Aorta (tissue), 5 donors: ENCODE data around the gene PXMP4. TPM values are rescaled to one million over a fixed set of nuclear protein-coding genes. Genes with fewer than 3 reads are reported as not detected.

Experiments used
- ATAC-seq: fragments of 200-7000 bp; cut with Tn5 transposase; one replicate; pipeline ENCODE4 v1.9.1; 2022; ENCODE audit warnings: moderate library complexity; ENCODE audit not compliant: low FRiP score
- DNase-seq, 2 donors: peaks; one replicate each; pipeline ENCODE4 v3.0.0-alpha.2; 2020
- H3K27ac ChIP-seq, 2 donors: one replicate each; pipeline ENCODE4 v1.5.1; 2013; ENCODE audit warnings: low read length in 2 of 2, mild to moderate bottlenecking in 2 of 2, moderate library complexity in 2 of 2, control low read depth in 1 of 2, inconsistent platforms in 1 of 2, low read depth in 1 of 2
- H3K27me3 ChIP-seq, 2 donors: one replicate each; pipeline ENCODE4 v1.6.1; 2013; ENCODE audit warnings: control low read depth in 1 of 2, low read length in 1 of 2, mild to moderate bottlenecking in 1 of 2, moderate library complexity in 1 of 2; ENCODE audit not compliant: insufficient read depth in 2 of 2, control insufficient read depth in 1 of 2
- H3K36me3 ChIP-seq, 2 donors: one replicate each; pipeline ENCODE4 v1.6.1; 2013; ENCODE audit warnings: control low read depth in 1 of 2, low read length in 1 of 2, mild to moderate bottlenecking in 1 of 2; ENCODE audit not compliant: insufficient read depth in 2 of 2, control insufficient read depth in 1 of 2
- H3K4me1 ChIP-seq, 2 donors: one replicate each; pipeline ENCODE4 v1.6.1; 2013; ENCODE audit warnings: low read length in 2 of 2, control low read depth in 1 of 2, mild to moderate bottlenecking in 1 of 2, moderate library complexity in 1 of 2; ENCODE audit not compliant: insufficient read depth in 2 of 2, control insufficient read depth in 1 of 2
- H3K4me3 ChIP-seq, 2 donors: one replicate each; pipeline ENCODE4 v1.5.1; 2013; ENCODE audit warnings: low read length in 2 of 2, control low read depth in 1 of 2, mild to moderate bottlenecking in 1 of 2
- H3K9me3 ChIP-seq: one replicate; pipeline ENCODE4 v1.6.1; 2013; ENCODE audit warnings: mild to moderate bottlenecking, low read length; ENCODE audit not compliant: control insufficient read depth
- WGBS, 2 donors: extraction: QIAGEN DNeasy Blood & Tissue Kit; methylation state at CpG; one replicate each; pipeline ENCODE4 v1.1.7; 2013; 5-methylcytosine and 5-hydroxymethylcytosine counted together
- intact Hi-C, 2 donors: fragments of 100-400 bp; cut with DNase I; formaldehyde crosslinking; loops; one replicate each; pipeline versions ENCODE4 v1.14.2 to v1.15.0; 2022
- polyA plus RNA-seq, 2 donors: library from polyadenylated mRNA; stranded (reverse); fragments of 200-250 nt; gene quantifications; one replicate each; pipeline ENCODE4 v1.2.3, GENCODE V29; 2013
- total RNA-seq, 2 donors: library from RNA; stranded (reverse); fragmentation: NEBNext Ultra II Directional; extraction: Animal tissue kit (Norgen Biotek cat#: 25700); gene quantifications; one replicate each; pipeline ENCODE4 v1.2.1, GENCODE V29; 2021
- donor health status: healthy with polysubstance abuse.
- donor health status: Bipolar disorder and iron deficiency.
- donor health status: DM: no; HTN: no; CAD: no.
- donor health status: DM: no; HTN: no; CAD: no.
- donor health status: DM: yes; HTN: yes; CAD: no.

PXMP4 gene
- total and polyA plus RNA-seq, 4 donors = 1.5 to 7.5 (median 4.7) TPM

GRCh38 chr20:33653900-33654596 lies 66.1 kb downstream of the PXMP4 start:
- H3K4me3 ChIP-seq = no peak overlapping the region
- DNase-seq (peak in 1 of 2 donors; percentile 75), ATAC-seq (no peak)
- intact Hi-C loops = loop anchor here in 1 of 2 donors (5.0 kb wide), 1 partner anchor 197 kb away; no protein-coding TSS in a partner anchor
- 87 to 92% methylated on average over 10 to 11 of the region's 11 CpGs for WGBS, 2 donors
- H3K9me3 ChIP-seq = no peaks in the 10 kb centered on the region
- H3K4me1 ChIP-seq = no peaks in the 10 kb centered on the region
- no peaks in the 10 kb centered on the region for H3K36me3 ChIP-seq
- no peak overlapping the region for H3K27ac ChIP-seq
- H3K27me3 ChIP-seq = no peaks in the 10 kb centered on the region

DNA sequence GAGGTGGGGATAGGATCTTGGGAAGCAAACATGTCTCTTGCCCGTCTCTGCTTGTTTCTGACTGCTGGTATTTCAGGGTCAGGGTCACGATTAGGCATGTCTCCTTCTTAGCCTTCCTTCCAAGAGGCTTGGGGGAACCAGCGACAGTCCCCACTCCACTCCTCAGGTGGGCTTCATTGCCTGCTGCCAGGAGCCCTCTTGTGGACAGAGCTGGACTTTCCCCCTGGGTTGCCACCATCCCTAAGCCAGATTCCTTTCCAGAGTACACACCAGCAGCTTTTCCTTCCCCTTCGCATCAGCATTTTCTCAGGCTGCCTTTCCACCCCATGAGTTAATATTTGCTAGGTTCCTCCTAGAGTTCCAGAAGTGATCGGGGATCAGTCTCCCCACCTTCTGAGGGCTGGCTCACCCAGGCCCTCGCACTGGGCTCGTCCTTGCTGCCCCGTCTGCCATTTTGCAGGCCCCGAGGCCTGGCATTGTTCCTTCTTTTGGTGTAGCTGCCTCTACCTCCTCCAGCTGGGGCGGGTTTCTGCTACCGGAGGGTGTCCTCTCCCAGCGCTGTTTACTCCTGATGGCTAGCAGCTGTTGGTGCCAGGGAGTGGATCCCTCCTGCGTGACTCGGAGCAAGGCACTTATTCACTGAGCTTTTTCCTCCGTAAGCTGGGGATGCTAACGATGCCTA lies 66.8 kb downstream of the PXMP4 start:
- no peak overlapping the region for H3K27ac ChIP-seq
- no peak overlapping the region for H3K4me3 ChIP-seq
- no peaks in the 10 kb centered on the region for H3K36me3 ChIP-seq
- DNase-seq = peak; percentile 63 to 87
- no peaks in the 10 kb centered on the region for H3K27me3 ChIP-seq
- intact Hi-C loops = loop anchor here in 1 of 2 donors (5.0 kb wide), 1 partner anchor 196 kb away; no protein-coding TSS in a partner anchor
- no peaks in the 10 kb centered on the region for H3K4me1 ChIP-seq
- peak; percentile 62 for ATAC-seq
- H3K9me3 ChIP-seq = no peaks in the 10 kb centered on the region
- WGBS, 2 donors = 33 to 35% methylated on average over 16 of the region's 16 CpGs

Other genes with a start within 250 kb of the PXMP4 start
- gene CBFA2T2, start 230.2 kb downstream of the PXMP4 start, total RNA-seq = 10 to 100 TPM; 15.7 to 20.2 TPM
- gene CBFA2T2, start 230.2 kb downstream of the PXMP4 start, polyA plus RNA-seq = 1 to 10 TPM; 2.1 to 8.2 TPM
- gene C20orf144, start 58.0 kb downstream of the PXMP4 start, total RNA-seq = under 1 TPM in 1 of 2 donors, not detected in 1; 0.16 TPM
- under 1 TPM in 1 of 2 donors, not detected in 1; 0.31 TPM for gene C20orf144, start 58.0 kb downstream of the PXMP4 start, polyA plus RNA-seq
- 1 to 10 TPM in 1 of 2 donors, under 1 TPM in 1; 0.96 to 1.2 TPM for gene ACTL10, start 53.4 kb downstream of the PXMP4 start, total RNA-seq
- gene ACTL10, start 53.4 kb downstream of the PXMP4 start, polyA plus RNA-seq = 1 to 10 TPM in 1 of 2 donors, under 1 TPM in 1; 0.63 to 1.2 TPM
- 10 to 100 TPM; 20.5 to 26.1 TPM for gene NECAB3, start 45.9 kb downstream of the PXMP4 start, total RNA-seq
- 10 to 100 TPM; 10.6 to 53.1 TPM for gene NECAB3, start 45.9 kb downstream of the PXMP4 start, polyA plus RNA-seq
- 1 to 10 TPM; 1.4 to 1.5 TPM for gene E2F1, start 33.9 kb downstream of the PXMP4 start, total RNA-seq
- gene E2F1, start 33.9 kb downstream of the PXMP4 start, polyA plus RNA-seq = 1 to 10 TPM; 1.6 TPM
- gene ZNF341, start 11.7 kb upstream of the PXMP4 start, total RNA-seq = 1 to 10 TPM; 2.1 to 3.1 TPM
- gene ZNF341, start 11.7 kb upstream of the PXMP4 start, polyA plus RNA-seq = 1 to 10 TPM in 1 of 2 donors, under 1 TPM in 1; 0.50 to 4.1 TPM
- 100 to 1,000 TPM in 1 of 2 donors, 10 to 100 TPM in 1; 96.6 to 107 TPM for gene CHMP4B, start 91.0 kb upstream of the PXMP4 start, total RNA-seq
- gene CHMP4B, start 91.0 kb upstream of the PXMP4 start, polyA plus RNA-seq = 100 to 1,000 TPM; 149 to 194 TPM